Endodermal cell (in vitro differentiated cells): Measurements from ENCODE around the gene PSMD13. TPM values are rescaled to one million over a fixed set of nuclear protein-coding genes. Genes with fewer than 3 reads are reported as not detected.

Experiments
- DNase-seq: peaks from one replicate; pipeline ENCODE4 v3.0.0-alpha.2; 2017
- H3K27ac ChIP-seq: 2 replicates; pipeline ENCODE4 v1.5.1; 2013; ENCODE audit warnings: mild to moderate bottlenecking, low read depth, low read length, moderate library complexity
- H3K27me3 ChIP-seq: 2 replicates; pipeline ENCODE4 v1.6.1; 2013; ENCODE audit warnings: mild to moderate bottlenecking, low read length, moderate library complexity; ENCODE audit not compliant: insufficient read depth, control insufficient read depth, poor library complexity, severe bottlenecking
- H3K36me3 ChIP-seq: 2 replicates; pipeline ENCODE4 v1.7.0; 2013; ENCODE audit warnings: mild to moderate bottlenecking, low read length, moderate library complexity; ENCODE audit not compliant: control insufficient read depth, insufficient read depth
- H3K4me1 ChIP-seq: one replicate; pipeline ENCODE4 v1.7.0; 2013; ENCODE audit warnings: low read length; ENCODE audit not compliant: control insufficient read depth, insufficient read depth
- H3K4me3 ChIP-seq: 2 replicates; pipeline ENCODE4 v1.5.1; 2013; ENCODE audit warnings: mild to moderate bottlenecking, low read length, moderate library complexity
- H3K9ac ChIP-seq: 2 replicates; pipeline ENCODE4 v1.6.1; 2013; ENCODE audit warnings: mild to moderate bottlenecking, low read length, moderate library complexity; ENCODE audit not compliant: poor library complexity, severe bottlenecking; ENCODE audit errors: extremely low read depth
- H3K9me3 ChIP-seq: 2 replicates; pipeline ENCODE4 v1.6.1; 2013; ENCODE audit warnings: mild to moderate bottlenecking, low read length, moderate library complexity; ENCODE audit not compliant: control insufficient read depth
- H3K27ac Mint-ChIP-seq: 2 replicates; pipeline ENCODE4 v1.8.0; 2020; ENCODE audit warnings: mixed read lengths
- H3K27me3 Mint-ChIP-seq: 2 replicates; pipeline ENCODE4 v1.8.0; 2021; ENCODE audit warnings: mild to moderate bottlenecking, mixed read lengths; ENCODE audit not compliant: insufficient read depth
- H3K36me3 Mint-ChIP-seq: 2 replicates; pipeline ENCODE4 v1.8.0; 2020; ENCODE audit warnings: low read depth, mixed read lengths
- H3K4me1 Mint-ChIP-seq: 2 replicates; pipeline ENCODE4 v1.8.0; 2020; ENCODE audit warnings: mixed read lengths
- H3K4me3 Mint-ChIP-seq: 2 replicates; pipeline ENCODE4 v1.8.0; 2020; ENCODE audit warnings: mild to moderate bottlenecking, moderate library complexity, mixed read lengths
- H3K9me3 Mint-ChIP-seq: 2 replicates; pipeline ENCODE4 v1.8.0; 2020; ENCODE audit warnings: mild to moderate bottlenecking, mixed read lengths
- WGBS, 2 experiments: methylation state at CpG; one replicate each; pipeline versions ENCODE4 v1.1.5 to v1.1.7; 2013; ENCODE audit warnings: missing lambda C conversion rate in 2 of 2, mixed read lengths in 1 of 2; ENCODE audit not compliant: insufficient coverage in 1 of 2, insufficient read length in 1 of 2; 5-methylcytosine and 5-hydroxymethylcytosine counted together
- total RNA-seq, 2 donors: library from RNA; stranded (reverse); fragmentation: NEBNext Ultra II Directional in 1 of 2; extraction: Animal tissue kit (Norgen Biotek cat#: 25700) in 1 of 2; gene quantifications; 2 replicates in 1 of 2; 3 replicates in 1 of 2; pipeline ENCODE4 v1.2.1, GENCODE V29; 2021
- TF ChIP-seq, protein P1 (sequence below): fragments of 200-600 bp; sonication (generic); conservative IDR thresholded peaks from 2 replicates; pipeline ENCODE4 v1.5.0; 2021; ENCODE audit warnings: antibody characterized with exemption, mild to moderate bottlenecking

The PSMD13 gene
- total RNA-seq, 2 donors from 2014 or later: 120 to 134 TPM

DNA sequence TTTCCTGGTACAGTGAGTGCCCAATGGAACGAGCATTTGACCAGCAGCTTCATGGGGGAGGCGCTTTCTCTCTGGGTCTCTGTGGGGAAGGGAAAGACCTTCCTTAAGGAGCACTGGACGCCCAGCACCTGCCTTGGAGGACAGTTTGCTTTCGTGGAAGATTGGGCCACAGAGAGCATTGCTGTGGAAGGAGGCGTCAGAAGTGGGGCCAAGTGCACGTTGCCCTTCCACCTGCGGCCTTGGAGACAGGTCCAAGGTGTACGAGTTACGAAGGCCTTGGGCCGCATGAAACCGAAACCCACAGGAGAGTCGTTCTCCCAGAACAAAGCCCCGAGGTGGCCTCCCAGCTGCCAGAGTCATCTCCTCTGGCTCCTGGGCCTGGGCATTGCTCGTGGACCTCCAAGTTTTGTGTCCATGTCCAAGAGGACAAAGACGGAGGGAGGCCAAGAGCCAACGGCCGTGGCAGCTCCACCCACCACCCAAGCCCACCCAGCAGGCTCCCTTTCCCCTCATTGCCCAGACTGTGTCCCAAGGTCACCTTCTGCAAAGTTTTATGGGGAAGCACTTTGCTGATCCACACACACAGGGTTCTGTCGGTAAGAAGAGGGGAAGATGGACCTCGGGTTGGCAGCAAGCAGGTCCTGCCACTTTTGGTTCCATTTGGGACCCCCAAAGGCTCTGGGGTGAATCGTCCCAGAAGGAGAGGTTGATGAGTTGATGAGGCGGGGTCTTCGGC is 35.6 kb downstream of the PSMD13 start:
- Histone ChIP-seq H3K4me1 (no peaks in the 10 kb centered on the region), H3K27ac (no peak overlapping the region), H3K9me3 (no peaks in the 10 kb centered on the region), H3K27me3 (no peaks in the 10 kb centered on the region), H3K9ac (no peak overlapping the region), H3K36me3 (no peaks in the 10 kb centered on the region), H3K4me3 (no peak overlapping the region)
- Mint-ChIP-seq H3K27me3 (peaks cover 4% of the 10 kb centered on the region), H3K4me3 (no peak overlapping the region), H3K27ac (no peak overlapping the region), H3K4me1 (peaks cover 5% of the 10 kb centered on the region), H3K36me3 (no peaks in the 10 kb centered on the region), H3K9me3 (no peaks in the 10 kb centered on the region)
- 93 to 98% methylated on average over 11 to 22 of the region's 22 CpGs for WGBS, 2 experiments
- TF ChIP-seq, protein P1, sequence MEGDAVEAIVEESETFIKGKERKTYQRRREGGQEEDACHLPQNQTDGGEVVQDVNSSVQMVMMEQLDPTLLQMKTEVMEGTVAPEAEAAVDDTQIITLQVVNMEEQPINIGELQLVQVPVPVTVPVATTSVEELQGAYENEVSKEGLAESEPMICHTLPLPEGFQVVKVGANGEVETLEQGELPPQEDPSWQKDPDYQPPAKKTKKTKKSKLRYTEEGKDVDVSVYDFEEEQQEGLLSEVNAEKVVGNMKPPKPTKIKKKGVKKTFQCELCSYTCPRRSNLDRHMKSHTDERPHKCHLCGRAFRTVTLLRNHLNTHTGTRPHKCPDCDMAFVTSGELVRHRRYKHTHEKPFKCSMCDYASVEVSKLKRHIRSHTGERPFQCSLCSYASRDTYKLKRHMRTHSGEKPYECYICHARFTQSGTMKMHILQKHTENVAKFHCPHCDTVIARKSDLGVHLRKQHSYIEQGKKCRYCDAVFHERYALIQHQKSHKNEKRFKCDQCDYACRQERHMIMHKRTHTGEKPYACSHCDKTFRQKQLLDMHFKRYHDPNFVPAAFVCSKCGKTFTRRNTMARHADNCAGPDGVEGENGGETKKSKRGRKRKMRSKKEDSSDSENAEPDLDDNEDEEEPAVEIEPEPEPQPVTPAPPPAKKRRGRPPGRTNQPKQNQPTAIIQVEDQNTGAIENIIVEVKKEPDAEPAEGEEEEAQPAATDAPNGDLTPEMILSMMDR: no peak
- DNase-seq: peak; percentile 29

DNA sequence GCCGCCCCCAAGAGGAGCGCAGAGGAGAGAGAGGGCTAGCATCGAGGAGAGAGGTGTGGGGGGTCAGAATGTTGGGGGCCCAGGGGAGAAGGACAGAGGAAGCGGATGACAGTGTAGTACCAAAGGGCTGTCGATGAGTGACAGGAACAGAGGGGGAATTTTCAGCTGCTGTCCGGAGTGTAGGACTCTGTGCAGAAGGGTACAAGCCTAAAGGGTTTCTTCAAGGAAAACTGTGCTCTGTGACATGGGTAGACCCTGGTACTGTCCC is 36.1 kb downstream of the PSMD13 start:
- no peaks in the 10 kb centered on the region for H3K9me3 Mint-ChIP-seq
- H3K9ac ChIP-seq: no peak overlapping the region
- H3K4me1 Mint-ChIP-seq: peaks cover 5% of the 10 kb centered on the region
- no peaks in the 10 kb centered on the region for H3K27me3 ChIP-seq
- no peaks in the 10 kb centered on the region for H3K4me1 ChIP-seq
- no peaks in the 10 kb centered on the region for H3K36me3 ChIP-seq
- no peaks in the 10 kb centered on the region for H3K36me3 Mint-ChIP-seq
- no peak overlapping the region for H3K27ac ChIP-seq
- no peak overlapping the region for H3K4me3 Mint-ChIP-seq
- WGBS, 2 experiments: 88 to 95% methylated on average over 5 to 6 of the region's 6 CpGs
- no peak for DNase-seq
- no peak overlapping the region for H3K4me3 ChIP-seq
- no peaks in the 10 kb centered on the region for H3K9me3 ChIP-seq
- H3K27ac Mint-ChIP-seq: no peak overlapping the region
- peaks cover 7% of the 10 kb centered on the region for H3K27me3 Mint-ChIP-seq
- TF ChIP-seq, protein P1: no peak

DNA sequence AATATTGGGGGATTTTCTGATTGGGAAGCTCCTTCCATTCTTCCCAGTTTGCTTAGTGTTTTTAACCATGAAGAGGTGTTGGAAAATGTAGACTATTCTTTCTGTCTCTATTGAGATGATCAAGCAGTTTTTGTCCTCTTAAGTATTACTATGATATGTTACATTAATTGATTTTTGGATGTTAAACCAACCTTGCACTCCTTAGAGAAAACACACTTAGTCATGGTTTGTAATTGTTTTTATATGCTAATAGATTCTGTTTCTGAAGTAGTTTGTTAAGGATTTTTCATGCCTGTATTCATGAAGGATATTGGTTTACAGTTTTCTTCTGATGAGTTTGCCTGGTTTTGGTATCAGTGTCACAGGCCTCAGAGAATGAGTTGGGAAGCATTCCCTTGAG is 39.4 kb downstream of the PSMD13 start:
- H3K9ac ChIP-seq: no peak overlapping the region
- TF ChIP-seq, protein P1: no peak
- no peaks in the 10 kb centered on the region for H3K36me3 ChIP-seq
- DNase-seq: no peak
- Mint-ChIP-seq H3K27me3 (peaks cover 31% of the 10 kb centered on the region), H3K9me3 (no peaks in the 10 kb centered on the region), H3K27ac (no peak overlapping the region), H3K4me3 (no peak overlapping the region), H3K4me1 (peaks cover 5% of the 10 kb centered on the region), H3K36me3 (no peaks in the 10 kb centered on the region)
- no peak overlapping the region for H3K4me3 ChIP-seq
- peaks cover 29% of the 10 kb centered on the region for H3K27me3 ChIP-seq
- no peaks in the 10 kb centered on the region for H3K4me1 ChIP-seq
- H3K9me3 ChIP-seq: no peaks in the 10 kb centered on the region
- H3K27ac ChIP-seq: no peak overlapping the region
